ENCODE data around the gene KIF6. TPM values are rescaled to one million over a fixed set of nuclear protein-coding genes. Genes with fewer than 3 reads are reported as not detected.

Gene KIF6
- total and polyA plus RNA-seq, 5 donors: 0.25 to 1.4 (median 0.43) TPM

DNA sequence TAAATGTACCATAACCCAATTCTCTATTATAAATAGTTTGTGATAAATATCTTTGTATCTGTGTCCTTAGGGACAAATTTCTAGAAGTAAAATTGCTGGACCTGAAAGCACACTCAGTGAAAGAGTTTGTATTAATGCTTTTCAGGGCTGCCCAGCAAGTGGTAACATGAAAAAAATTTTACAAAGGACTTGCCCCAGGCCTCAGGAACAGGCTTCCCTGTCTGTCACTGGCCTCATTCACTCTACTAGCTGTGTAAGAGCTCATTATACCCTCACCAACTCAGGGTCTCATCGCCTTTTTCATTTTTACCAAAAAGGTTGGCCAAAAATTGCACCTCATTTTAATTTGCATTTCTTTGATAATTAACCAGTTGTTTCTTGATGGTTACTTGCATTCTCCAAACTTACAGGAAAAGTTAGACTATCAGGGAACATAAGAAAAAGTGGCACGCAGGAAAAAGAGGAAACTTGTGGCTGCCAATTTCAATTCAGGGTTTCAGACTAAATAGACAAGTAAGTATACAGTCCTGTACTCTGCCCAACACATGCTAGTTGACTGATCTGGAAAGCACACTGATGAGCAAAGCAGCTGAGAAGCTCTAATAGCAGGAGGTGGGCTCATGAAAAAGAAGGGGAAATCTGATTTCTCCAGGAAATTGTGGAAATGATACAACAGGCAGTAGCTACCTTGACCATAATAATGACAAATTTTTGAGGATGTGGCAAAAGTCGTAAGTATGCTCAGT is 161.5 kb downstream of the KIF6 start:
- DNase-seq: no peak
- WGBS: 68% methylated on average over 3 of the region's 3 CpGs
- Histone ChIP-seq H3K27me3 (ENCODE audit: control insufficient read depth, insufficient read depth) (no peaks in the 10 kb centered on the region), H3K4me3 (ENCODE audit: low read length) (no peak overlapping the region), H3K27ac (ENCODE audit: low read length) (no peak overlapping the region), H3K4me1 (ENCODE audit: control insufficient read depth, insufficient read depth, low read length) (no peaks in the 10 kb centered on the region), H3K9me3 (ENCODE audit: control insufficient read depth, low read length) (no peaks in the 10 kb centered on the region)
- no peak for ATAC-seq
- intact Hi-C loops (cut with DNase I): no loop called here

DNA sequence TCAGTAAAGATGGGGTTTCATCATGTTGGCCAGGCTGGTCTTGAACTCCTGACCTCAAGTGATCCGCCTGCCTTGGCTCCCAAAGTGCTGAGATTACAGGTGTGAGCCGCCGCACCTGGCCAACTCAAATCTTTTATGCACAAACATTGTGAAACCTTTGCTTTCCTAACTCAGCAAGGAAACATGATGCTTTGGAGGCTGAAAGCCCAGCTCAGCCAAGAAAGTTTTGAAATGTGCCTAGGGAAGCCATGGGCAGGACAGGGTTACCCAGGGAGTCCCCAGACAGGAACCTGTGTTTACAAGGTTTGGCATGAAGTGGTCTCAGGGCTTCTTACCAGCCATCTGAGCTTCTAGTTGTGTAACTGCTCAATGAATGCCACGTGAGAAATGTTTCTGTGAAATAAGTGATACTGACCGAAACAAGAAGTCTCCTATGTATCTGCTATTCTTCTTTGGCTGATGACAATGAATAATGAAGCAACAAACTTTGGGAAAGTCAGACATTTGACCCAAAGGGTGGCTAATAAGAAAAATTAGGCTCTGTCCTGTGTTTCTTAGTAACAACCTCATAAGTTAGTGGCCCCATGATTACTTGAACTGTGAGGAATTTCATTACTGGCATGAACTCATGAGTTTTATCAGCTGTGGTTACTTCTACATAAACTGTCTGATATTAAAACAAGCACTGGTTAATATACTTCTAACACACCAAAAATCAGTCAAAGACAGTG is 163.5 kb downstream of the KIF6 start:
- Histone ChIP-seq H3K27me3 (ENCODE audit: control insufficient read depth, insufficient read depth) (no peaks in the 10 kb centered on the region), H3K4me1 (ENCODE audit: control insufficient read depth, insufficient read depth, low read length) (no peaks in the 10 kb centered on the region), H3K9me3 (ENCODE audit: control insufficient read depth, low read length) (no peaks in the 10 kb centered on the region), H3K4me3 (ENCODE audit: low read length) (no peak overlapping the region), H3K27ac (ENCODE audit: low read length) (no peak overlapping the region)
- ATAC-seq (peak; percentile 36 to 65), DNase-seq (no peak)
- intact Hi-C loops (cut with DNase I): no loop called here
- WGBS: 74% methylated on average over 5 of the region's 5 CpGs

DNA sequence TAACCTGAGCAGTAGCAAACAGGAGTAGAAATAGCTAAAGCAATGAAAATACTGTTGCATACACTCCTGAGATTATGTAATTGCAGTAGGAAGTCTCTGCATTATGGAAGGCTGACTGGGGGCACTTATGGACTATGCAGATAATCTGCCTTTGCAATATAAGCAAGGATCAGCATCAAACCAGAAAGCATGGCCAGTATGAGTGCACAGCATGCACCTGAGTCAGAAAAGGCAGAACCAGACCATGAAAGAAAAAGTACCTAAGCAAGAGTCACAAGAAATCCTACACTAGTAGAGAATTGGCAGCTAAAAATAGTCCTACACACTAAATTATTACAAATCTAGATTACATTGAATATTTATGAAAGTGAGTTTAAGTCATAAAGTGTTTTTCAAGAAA is 164.3 kb downstream of the KIF6 start:
- Histone ChIP-seq H3K27ac (ENCODE audit: low read length) (no peak overlapping the region), H3K9me3 (ENCODE audit: control insufficient read depth, low read length) (no peaks in the 10 kb centered on the region), H3K4me1 (ENCODE audit: control insufficient read depth, insufficient read depth, low read length) (no peaks in the 10 kb centered on the region), H3K27me3 (ENCODE audit: control insufficient read depth, insufficient read depth) (no peaks in the 10 kb centered on the region), H3K4me3 (ENCODE audit: low read length) (no peak overlapping the region)
- intact Hi-C loops (cut with DNase I): no loop called here
- DNase-seq: no peak
- ATAC-seq: no peak

DNA sequence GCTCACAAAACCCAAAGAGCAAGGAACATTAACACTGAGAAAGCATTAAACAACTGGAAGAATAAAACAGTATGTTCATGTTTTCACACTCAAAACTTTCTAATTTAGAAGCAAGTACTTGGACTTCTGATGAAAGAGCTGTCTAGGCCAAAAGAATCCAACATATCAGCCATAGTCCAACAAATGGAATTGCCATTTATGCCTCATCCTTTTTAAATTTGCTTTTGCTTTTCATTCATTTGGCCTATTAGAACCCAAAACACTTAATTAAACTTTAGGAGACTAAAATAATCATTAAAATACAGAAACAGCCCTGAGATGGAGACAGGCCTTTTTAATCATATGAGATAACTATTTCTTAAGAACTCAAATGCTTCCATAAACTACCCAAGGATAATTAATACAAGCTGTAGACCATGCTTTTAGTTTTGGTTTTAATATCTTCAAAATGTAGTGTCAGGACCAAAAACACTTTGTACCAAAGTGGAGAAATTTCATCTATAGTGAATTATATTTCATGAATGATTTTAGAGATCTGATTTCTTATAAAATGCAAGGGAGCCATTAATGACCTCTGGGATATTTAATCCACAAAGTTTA is 166.5 kb downstream of the KIF6 start:
- peaks cover 3% of the 10 kb centered on the region for H3K4me1 ChIP-seq (ENCODE audit: control insufficient read depth, insufficient read depth, low read length)
- ATAC-seq (no peak), DNase-seq (no peak)
- intact Hi-C loops (cut with DNase I): no loop called here
- H3K27ac ChIP-seq (ENCODE audit: low read length): no peak overlapping the region
- no peaks in the 10 kb centered on the region for H3K27me3 ChIP-seq (ENCODE audit: control insufficient read depth, insufficient read depth)
- H3K4me3 ChIP-seq (ENCODE audit: low read length): no peak overlapping the region
- H3K9me3 ChIP-seq (ENCODE audit: control insufficient read depth, low read length): no peaks in the 10 kb centered on the region

DNA sequence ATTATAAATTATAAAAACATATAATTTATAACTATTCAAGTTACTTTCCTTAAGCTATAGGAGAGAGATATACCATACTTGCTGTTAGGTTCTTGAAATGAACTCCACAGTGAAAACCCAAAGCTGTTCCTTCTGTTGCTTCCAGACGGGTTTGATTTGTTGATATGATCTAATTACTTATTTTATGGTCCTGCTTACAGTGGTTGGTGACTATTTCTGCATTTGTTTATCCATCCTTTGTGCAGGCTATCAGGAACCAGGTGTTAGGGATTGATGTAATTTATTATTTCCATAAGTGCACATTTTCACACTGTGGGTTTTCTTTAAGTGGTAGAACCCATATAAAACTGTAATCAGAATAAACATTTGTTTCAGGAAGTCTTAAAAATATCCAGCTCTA is 167.1 kb downstream of the KIF6 start:
- no peaks in the 10 kb centered on the region for H3K9me3 ChIP-seq (ENCODE audit: control insufficient read depth, low read length)
- no peaks in the 10 kb centered on the region for H3K27me3 ChIP-seq (ENCODE audit: control insufficient read depth, insufficient read depth)
- DNase-seq (no peak), ATAC-seq (no peak)
- WGBS: 69% methylated on average over 1 of the region's 1 CpG
- intact Hi-C loops (cut with DNase I): no loop called here
- H3K4me3 ChIP-seq (ENCODE audit: low read length): no peak overlapping the region
- no peak overlapping the region for H3K27ac ChIP-seq (ENCODE audit: low read length)
- H3K4me1 ChIP-seq (ENCODE audit: control insufficient read depth, insufficient read depth, low read length): peaks cover 3% of the 10 kb centered on the region

DNA sequence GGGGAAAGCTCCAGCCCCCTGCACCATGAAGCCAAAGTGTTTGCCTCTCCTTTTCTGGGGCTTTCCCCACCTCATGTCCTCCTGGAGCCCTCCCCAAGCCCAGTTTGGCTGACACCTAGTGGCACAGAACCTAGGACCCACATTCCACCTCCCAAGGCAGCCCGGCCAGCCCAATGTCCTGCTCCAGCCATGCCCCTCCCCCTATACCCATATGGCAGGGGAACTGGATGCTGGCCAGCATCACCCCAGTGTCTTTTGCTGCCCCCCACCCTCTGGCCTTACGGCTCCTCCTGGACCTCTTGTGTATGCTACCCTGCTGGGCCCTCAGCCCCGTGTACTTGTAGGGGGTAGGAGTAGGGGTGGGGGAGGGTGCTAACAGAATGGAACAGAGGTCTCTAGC is 170.1 kb downstream of the KIF6 start:
- Histone ChIP-seq H3K4me3 (ENCODE audit: low read length) (no peak overlapping the region), H3K4me1 (ENCODE audit: control insufficient read depth, insufficient read depth, low read length) (peaks cover 3% of the 10 kb centered on the region), H3K27ac (ENCODE audit: low read length) (no peak overlapping the region), H3K9me3 (ENCODE audit: control insufficient read depth, low read length) (no peaks in the 10 kb centered on the region), H3K27me3 (ENCODE audit: control insufficient read depth, insufficient read depth) (no peaks in the 10 kb centered on the region)
- WGBS: 80% methylated on average over 3 of the region's 3 CpGs
- ATAC-seq (peak in 1 of 2 donors; percentile 23), DNase-seq (peak in 2 of 3 donors; percentile 31 to 51)
- intact Hi-C loops (cut with DNase I): no loop called here

DNA sequence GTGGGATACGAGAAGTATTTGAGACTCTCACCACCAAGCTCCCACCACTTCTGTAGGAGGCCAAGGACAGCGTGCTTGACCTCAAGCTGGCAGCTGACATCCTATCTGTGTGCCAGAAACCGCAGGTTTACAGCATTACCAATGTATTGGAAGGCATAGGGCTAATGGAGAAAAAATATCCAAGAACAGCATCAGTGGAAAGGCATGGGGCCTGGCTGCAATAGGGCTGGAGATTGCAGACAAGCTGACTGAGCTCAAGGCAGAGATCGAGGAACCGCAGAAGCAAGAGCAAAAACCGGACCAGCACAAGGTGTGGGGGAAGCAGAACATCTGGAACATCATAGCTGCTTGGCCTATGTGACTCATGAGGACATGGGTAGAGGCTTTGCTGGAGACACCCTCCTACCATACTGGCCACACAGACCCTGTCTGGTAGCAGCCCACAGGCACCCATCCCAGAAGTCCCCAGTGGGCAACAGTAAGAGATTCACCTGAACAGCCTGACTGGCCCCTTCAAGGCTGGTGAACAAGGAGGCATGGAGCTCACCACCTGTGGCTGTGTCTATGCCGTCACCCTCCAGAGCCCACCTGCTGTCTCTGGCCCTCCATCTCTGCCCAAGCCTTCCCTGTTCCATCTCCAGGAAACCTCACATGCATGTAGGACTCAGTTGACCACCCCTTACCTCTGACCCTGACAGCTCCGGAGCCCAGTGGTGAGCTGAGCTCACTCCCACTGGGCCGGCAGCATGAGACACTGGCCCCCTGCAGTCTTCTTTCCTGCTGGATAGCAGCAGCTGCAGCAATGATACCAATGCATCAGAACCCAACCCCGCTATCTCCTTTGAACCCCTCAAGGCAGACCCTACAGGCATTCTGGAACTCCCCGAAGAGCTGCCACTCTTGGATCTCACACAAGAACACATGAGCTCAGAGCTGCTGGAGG is 171.1 kb downstream of the KIF6 start:
- intact Hi-C loops (cut with DNase I): no loop called here
- DNase-seq (peak; percentile 22 to 68 (median 53)), ATAC-seq (peak; percentile 34 to 76)
- 69% methylated on average over 11 of the region's 11 CpGs for WGBS
- Histone ChIP-seq H3K4me3 (ENCODE audit: low read length) (no peak overlapping the region), H3K27ac (ENCODE audit: low read length) (no peak overlapping the region), H3K9me3 (ENCODE audit: control insufficient read depth, low read length) (no peaks in the 10 kb centered on the region), H3K27me3 (ENCODE audit: control insufficient read depth, insufficient read depth) (no peaks in the 10 kb centered on the region), H3K4me1 (ENCODE audit: control insufficient read depth, insufficient read depth, low read length) (peaks cover 3% of the 10 kb centered on the region)

DNA sequence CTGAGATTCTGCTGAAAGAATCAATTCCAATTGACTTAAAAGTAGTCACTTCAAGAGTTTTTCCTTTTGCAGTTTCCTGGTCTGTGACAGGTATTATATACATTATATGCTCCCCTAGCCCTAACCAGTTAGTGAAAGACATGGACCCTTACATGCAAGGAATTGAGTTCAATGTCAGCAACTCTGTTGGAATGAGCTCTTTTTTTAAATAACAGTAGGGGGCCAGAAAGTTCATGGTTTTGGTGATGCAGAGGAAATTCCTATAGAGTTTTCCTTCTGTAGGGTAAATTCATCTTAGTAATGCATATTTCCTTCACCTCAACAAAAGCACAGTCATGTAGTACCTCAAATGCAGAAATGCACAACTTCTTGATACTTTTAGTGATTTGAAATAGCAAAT is 172.2 kb downstream of the KIF6 start:
- no peak for DNase-seq

DNA sequence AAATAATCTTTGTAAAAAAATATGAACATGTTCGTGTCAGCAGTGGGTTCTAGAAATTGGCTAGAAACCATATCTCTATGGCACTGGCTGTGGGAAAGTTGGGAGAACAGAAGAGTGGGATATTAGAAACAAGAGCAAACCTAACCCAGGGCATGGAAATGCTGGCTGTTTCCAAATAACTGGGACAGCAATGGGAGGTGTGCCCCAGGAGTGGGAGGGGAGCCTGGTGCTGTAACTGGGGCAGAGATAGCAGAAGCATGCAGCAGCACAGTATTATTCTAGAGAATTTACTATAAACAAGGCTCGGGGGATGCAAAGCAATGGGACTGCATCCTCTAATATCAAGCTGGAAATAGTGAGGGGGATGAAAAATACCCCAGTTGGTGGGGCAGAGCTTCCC is 175.0 kb downstream of the KIF6 start:
- peaks cover 4% of the 10 kb centered on the region for H3K4me1 ChIP-seq (ENCODE audit: control insufficient read depth, insufficient read depth, low read length)
- DNase-seq: peak in 2 of 3 donors; percentile 43 to 60

More for the DNA sequence above, 172.2 kb downstream of the KIF6 start:
- intact Hi-C loops (cut with DNase I): no loop called here
- no peak for ATAC-seq
- Histone ChIP-seq H3K4me1 (ENCODE audit: control insufficient read depth, insufficient read depth, low read length) (peaks cover 4% of the 10 kb centered on the region), H3K4me3 (ENCODE audit: low read length) (no peak overlapping the region), H3K27ac (ENCODE audit: low read length) (no peak overlapping the region), H3K9me3 (ENCODE audit: control insufficient read depth, low read length) (no peaks in the 10 kb centered on the region), H3K27me3 (ENCODE audit: control insufficient read depth, insufficient read depth) (no peaks in the 10 kb centered on the region)

DNA sequence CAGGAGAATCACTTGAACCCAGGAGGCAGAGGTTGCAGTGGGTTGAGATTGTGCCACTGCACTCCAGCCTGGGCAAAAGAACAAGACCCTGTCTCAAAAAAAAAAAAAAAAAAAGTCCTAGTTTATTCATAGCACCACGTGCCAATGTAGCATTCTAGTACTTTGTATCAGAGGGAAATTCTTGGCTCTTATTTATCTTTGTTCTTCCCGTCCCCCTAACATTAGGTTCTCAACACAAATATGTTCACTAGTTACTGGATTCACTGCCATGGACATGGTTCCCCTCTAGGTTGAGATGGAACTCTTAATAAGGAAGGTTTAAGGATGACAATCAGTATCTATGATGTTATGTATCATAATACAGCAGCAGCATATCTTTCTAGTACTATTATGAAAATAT is 178.5 kb downstream of the KIF6 start:
- intact Hi-C loops (cut with DNase I): no loop called here
- Histone ChIP-seq H3K27ac (ENCODE audit: low read length) (no peak overlapping the region), H3K9me3 (ENCODE audit: control insufficient read depth, low read length) (no peaks in the 10 kb centered on the region), H3K27me3 (ENCODE audit: control insufficient read depth, insufficient read depth) (no peaks in the 10 kb centered on the region), H3K4me1 (ENCODE audit: control insufficient read depth, insufficient read depth, low read length) (peaks cover 1% of the 10 kb centered on the region), H3K4me3 (ENCODE audit: low read length) (no peak overlapping the region)
- no peak for DNase-seq
- 21% methylated on average over 2 of the region's 2 CpGs for WGBS
- peak; percentile 39 to 40 for ATAC-seq

More for the DNA sequence above, 175.0 kb downstream of the KIF6 start:
- Histone ChIP-seq H3K9me3 (ENCODE audit: control insufficient read depth, low read length) (no peaks in the 10 kb centered on the region), H3K27ac (ENCODE audit: low read length) (no peak overlapping the region), H3K27me3 (ENCODE audit: control insufficient read depth, insufficient read depth) (no peaks in the 10 kb centered on the region), H3K4me3 (ENCODE audit: low read length) (no peak overlapping the region)
- 41% methylated on average over 2 of the region's 2 CpGs for WGBS
- intact Hi-C loops (cut with DNase I): no loop called here
- ATAC-seq: peak in 1 of 2 donors; percentile 70

Data from right cardiac atrium (tissue), 5 donors.